ENCODE measurements around the gene OR2G2.
A peak's percentile ranks its signal among the peaks of the same experiment; 100 is the strongest.

Gene OR2G2

DNA sequence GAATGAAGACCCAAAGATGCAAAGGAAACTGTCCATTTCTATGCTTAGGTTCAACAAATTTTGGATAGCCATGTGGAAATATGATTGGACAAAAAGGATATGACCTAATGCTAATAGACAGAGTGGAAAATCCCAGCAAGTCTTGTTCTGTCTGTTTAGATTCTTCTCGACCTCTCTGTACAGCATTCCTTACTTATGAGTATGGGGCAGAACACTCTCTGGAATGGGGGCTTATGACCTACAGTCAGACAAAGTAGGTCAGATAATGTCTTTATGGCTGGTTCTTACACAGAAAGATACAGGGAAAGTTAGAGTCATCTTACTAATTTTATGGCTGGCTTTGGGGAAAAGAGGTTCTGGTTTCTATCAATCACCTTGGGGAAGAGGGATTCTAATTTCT, 36.4 kb upstream of the OR2G2 start:
- peak; percentile 31 for DNase-seq (ENCODE audit: low read depth)
- TF ChIP-seq, protein P1, sequence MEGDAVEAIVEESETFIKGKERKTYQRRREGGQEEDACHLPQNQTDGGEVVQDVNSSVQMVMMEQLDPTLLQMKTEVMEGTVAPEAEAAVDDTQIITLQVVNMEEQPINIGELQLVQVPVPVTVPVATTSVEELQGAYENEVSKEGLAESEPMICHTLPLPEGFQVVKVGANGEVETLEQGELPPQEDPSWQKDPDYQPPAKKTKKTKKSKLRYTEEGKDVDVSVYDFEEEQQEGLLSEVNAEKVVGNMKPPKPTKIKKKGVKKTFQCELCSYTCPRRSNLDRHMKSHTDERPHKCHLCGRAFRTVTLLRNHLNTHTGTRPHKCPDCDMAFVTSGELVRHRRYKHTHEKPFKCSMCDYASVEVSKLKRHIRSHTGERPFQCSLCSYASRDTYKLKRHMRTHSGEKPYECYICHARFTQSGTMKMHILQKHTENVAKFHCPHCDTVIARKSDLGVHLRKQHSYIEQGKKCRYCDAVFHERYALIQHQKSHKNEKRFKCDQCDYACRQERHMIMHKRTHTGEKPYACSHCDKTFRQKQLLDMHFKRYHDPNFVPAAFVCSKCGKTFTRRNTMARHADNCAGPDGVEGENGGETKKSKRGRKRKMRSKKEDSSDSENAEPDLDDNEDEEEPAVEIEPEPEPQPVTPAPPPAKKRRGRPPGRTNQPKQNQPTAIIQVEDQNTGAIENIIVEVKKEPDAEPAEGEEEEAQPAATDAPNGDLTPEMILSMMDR (conservative IDR thresholded peaks at IDR 0.05; ENCODE audit: low read length), result no peak
- no peak overlapping the region for H3K4me3 ChIP-seq (ENCODE audit: low read length)

DNA sequence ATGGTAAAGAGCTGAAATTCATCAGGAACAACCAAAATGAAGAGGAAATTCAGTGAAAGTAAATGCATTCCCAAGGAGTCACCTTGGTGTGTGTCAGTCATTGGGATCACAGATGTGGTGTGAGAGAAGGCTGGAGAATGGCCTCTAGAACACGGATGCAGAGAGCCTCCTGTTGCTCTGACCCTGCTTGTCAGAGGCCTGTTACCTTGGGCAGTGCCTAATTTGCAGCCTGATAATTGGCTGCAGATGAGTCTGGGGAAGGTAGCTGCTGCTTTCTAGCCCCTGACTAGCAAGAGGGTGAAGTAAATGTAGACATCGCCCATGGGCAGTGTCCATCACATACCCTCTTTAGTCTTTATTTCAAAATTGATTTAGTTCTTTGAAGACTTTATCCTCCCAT, 35.9 kb upstream of the OR2G2 start:
- no peak for DNase-seq (ENCODE audit: low read depth)
- H3K4me3 ChIP-seq (ENCODE audit: low read length), result no peak overlapping the region
- TF ChIP-seq, protein P1 (conservative IDR thresholded peaks at IDR 0.05; ENCODE audit: low read length), result no peak

DNA sequence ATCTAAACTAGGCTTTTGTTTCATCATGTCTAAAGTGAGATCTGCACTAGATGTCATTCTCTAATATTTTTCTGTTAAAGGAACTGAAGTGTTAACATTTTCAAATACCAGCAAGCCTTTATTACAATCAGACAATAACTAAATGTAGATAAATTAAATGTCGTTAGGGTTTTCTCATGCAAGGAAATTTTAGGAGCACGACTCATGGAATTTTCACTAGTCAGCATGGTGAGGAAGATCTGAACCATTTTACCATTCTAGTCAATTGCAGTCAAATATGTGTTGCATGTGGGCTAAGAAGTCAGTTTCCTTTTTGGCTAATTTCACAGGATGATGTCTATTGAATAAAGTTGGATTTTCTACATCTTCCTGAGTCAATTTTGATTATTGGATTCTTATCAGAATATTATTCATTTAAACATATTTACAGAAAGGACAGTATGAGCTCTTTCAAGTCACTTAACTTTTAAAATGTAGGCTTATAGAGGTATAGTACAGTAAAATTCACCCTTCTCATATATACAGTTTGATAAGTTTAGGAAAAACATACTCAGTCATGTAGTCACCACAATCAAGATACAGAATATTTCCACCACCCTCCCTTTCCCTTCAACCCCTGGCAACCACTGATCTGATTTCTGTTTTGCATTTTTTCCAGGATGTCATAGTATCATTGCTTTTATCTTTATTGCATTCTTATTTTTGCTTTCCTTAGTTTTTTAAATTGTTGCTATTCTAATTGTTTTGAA, 30.1 kb upstream of the OR2G2 start:
- no peak overlapping the region for H3K4me3 ChIP-seq (ENCODE audit: low read length)
- TF ChIP-seq, protein P1 (conservative IDR thresholded peaks at IDR 0.05; ENCODE audit: low read length), result no peak
- DNase-seq (ENCODE audit: low read depth), result peak; percentile 11

DNA sequence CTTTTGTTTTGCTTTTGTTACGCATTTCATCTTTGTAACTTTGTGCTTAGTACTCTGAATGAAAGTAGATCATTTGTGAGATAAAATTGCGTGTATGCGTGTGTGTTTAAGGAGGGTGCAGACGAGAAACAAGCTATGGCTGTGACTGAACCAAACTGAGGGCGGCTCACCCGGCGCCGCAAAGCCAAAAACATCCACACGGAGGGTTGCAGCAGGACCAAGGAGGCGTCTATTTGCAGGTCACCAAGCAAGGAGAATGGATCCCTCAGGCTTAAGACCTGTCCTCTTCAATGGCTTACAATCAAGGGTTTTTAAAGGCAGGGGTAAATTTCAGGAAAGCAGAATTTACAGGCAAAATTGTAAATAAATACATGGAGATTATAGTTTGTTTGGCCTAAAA, 26.4 kb upstream of the OR2G2 start:
- no peak for DNase-seq (ENCODE audit: low read depth)
- no peak overlapping the region for H3K4me3 ChIP-seq (ENCODE audit: low read length)
- TF ChIP-seq, protein P1 (conservative IDR thresholded peaks at IDR 0.05; ENCODE audit: low read length), result no peak

DNA sequence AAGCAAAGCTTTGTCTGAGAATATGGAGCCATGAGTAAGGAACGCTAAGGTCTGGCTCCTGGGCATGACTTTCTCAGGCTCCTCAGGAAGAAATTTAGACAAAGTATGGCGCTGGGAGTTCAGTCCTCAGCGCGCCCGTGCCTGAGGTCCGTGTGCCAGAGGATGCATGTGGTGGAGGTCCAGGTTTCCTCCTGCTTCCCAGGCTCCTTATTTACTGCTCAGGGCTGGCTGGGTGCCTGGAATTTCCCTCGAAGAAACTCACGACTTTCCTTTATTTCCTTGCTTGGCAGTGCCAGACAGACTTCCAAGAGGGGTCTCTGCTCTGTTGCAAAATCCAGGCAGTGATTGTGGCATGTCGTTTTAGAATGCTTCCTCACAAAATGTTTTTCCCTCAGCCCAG, 26.0 kb upstream of the OR2G2 start:
- TF ChIP-seq, protein P1 (conservative IDR thresholded peaks at IDR 0.05; ENCODE audit: low read length), result no peak
- no peak overlapping the region for H3K4me3 ChIP-seq (ENCODE audit: low read length)
- no peak for DNase-seq (ENCODE audit: low read depth)

DNA sequence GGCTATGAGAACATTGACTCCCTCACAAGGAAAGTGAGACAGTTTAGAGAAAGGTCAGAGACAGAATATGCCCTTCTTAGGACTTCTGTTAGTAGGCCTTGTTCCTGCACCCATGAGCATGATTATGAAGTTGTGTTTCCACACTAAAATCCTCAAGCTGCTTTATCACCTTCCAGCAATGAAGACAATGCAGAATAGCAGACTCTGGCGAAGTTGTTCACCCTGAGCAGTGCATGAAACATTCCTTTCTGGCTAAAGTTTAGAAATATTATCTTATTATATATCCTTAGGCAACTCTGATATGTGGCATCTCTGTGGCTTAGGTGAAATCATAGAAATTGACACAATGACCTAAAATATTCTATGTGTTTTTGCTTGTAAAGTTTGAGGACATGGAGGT, 13.9 kb upstream of the OR2G2 start:
- no peak for DNase-seq (ENCODE audit: low read depth)
- TF ChIP-seq, protein P1 (conservative IDR thresholded peaks at IDR 0.05; ENCODE audit: low read length), result no peak
- no peak overlapping the region for H3K4me3 ChIP-seq (ENCODE audit: low read length)

DNA sequence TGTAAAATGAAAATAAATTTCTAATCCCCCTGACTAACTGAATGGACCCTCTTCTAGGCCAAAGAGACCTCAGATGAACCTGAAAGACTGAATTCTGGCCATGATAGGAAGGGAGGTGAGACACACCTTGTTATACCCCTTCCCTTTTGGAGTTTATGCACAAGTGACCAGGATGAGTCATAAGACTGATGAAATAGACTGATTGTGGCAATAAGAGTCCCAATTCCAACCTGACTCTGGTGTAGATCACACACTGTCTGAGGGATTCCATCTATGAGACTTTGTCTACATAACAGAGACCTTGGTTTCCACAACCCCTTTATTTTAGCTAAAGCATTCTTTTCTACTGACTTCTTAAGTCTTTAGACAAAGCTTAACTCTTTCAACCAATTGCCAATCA, 13.5 kb upstream of the OR2G2 start:
- TF ChIP-seq, protein P1 (conservative IDR thresholded peaks at IDR 0.05; ENCODE audit: low read length), result no peak
- DNase-seq (ENCODE audit: low read depth), result no peak
- no peak overlapping the region for H3K4me3 ChIP-seq (ENCODE audit: low read length)

Data from AG10803 (cell line).